Testis (tissue), 3 donors: ENCODE data around the gene OTOS. TPM values are rescaled to one million over a fixed set of nuclear protein-coding genes. Genes with fewer than 3 reads are reported as not detected.

Source experiments
- DNase-seq: peaks from one replicate; pipeline ENCODE4 v3.0.0-alpha.2; 2019
- H3K27ac ChIP-seq, 2 donors: fragments of 200-600 bp; sonication (generic); one replicate each; pipeline ENCODE4 v1.5.1; 2019
- H3K27me3 ChIP-seq: fragments of 200-600 bp; sonication (generic); one replicate; pipeline ENCODE4 v1.5.1; 2019
- H3K36me3 ChIP-seq: fragments of 200-600 bp; sonication (generic); one replicate; pipeline ENCODE4 v1.5.1; 2017; ENCODE audit warnings: low read depth; ENCODE audit errors: missing control alignments
- H3K4me1 ChIP-seq: fragments of 200-600 bp; sonication (generic); one replicate; pipeline ENCODE4 v1.5.1; 2019
- H3K4me3 ChIP-seq, 2 donors: fragments of 200-600 bp; sonication (generic); one replicate each; pipeline ENCODE4 v1.5.1; 2017 to 2019
- H3K9me3 ChIP-seq: fragments of 200-600 bp; sonication (generic); one replicate; pipeline ENCODE4 v1.5.1; 2017
- CTCF ChIP-seq, 3 experiments: fragments of 450-650 bp in 2 of 3; fragments of 200-600 bp in 1 of 3; sonication (generic) in 1 of 3; IDR thresholded peaks; one replicate each; pipeline ENCODE4 v1.5.1; 2016 to 2019; ENCODE audit warnings: antibody characterized with exemption in 3 of 3, mild to moderate bottlenecking in 2 of 3, moderate library complexity in 1 of 3
- POLR2A ChIP-seq: fragments of 450-650 bp; IDR thresholded peaks from one replicate; pipeline ENCODE4 v1.6.1; 2017; ENCODE audit warnings: antibody characterized with exemption, mild to moderate bottlenecking, moderate library complexity
- WGBS, 2 donors: methylation state at CpG; one replicate each; pipeline ENCODE4 v1.1.5; 2018; 5-methylcytosine and 5-hydroxymethylcytosine counted together
- intact Hi-C: fragments of 100-400 bp; cut with DNase I; formaldehyde crosslinking; loops from one replicate; pipeline ENCODE4 v1.15.1; 2023; ENCODE audit warnings: low total_unique reads
- polyA plus RNA-seq: library from polyadenylated mRNA; stranded (reverse); fragments of 350-450 nt; fragmentation: Illumina TruSeq; extraction: RNeasy Lipid Tissue Mini Kit (QIAGEN cat#74804); gene quantifications from one replicate; pipeline ENCODE4 v1.2.3, GENCODE V29; 2014; ENCODE audit warnings: low read depth, low replicate concordance; ENCODE audit not compliant: insufficient read depth
- total RNA-seq, 2 donors: library from RNA; depleted of rRNA; stranded (reverse); fragments of >200 nt; gene quantifications; one replicate each; pipeline ENCODE4 v1.2.3, GENCODE V29; 2016

Gene OTOS
- total and polyA plus RNA-seq, 3 donors from 2014 or later, result 1.2 to 1.5 TPM; not detected in 1

DNA sequence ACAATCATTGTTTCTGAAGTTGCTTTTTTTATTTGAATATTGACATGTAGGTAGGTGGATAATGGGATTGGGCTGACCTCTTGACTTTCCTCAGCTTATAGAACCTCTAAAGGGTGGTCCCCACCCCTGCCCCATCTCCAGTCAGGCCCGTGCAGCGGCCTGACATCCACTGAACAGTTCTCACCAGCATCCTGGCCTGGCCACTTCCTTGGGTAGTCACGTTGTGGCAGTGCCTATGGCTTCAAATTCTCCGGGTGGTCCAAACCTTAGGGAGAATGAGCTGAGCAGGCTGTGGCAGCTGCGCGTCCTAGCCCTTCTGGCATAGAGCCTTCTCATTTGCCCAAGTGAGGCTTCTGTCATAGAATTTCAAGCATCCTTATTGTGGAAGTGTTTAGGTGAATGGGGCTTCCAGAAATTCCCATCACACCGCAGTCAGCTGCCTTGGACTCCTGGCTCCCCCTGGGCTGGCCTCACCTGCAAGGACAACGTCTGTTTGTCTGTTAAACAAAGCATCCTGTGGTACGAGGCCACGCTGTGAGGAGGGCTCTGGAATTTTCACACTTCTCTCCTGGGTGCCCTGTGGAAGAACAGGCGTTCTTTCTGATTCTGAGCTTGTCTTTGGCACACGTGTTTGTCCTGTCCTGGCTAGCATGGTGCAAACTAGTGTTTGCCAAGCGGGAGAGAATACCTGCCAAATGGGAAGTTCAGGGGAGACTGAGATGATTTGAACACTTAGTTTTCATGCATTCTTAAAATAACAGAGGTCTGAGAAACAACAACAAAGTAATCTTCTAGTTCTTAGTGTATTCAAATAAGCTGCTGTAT is 31.8 kb upstream of the OTOS start:
- Histone ChIP-seq H3K27ac (no peak overlapping the region), H3K36me3 (no peaks in the 10 kb centered on the region), H3K27me3 (no peaks in the 10 kb centered on the region), H3K4me3 (no peak overlapping the region), H3K9me3 (no peaks in the 10 kb centered on the region), H3K4me1 (no peaks in the 10 kb centered on the region)
- no peak for TF ChIP-seq POLR2A
- TF ChIP-seq CTCF (IDR thresholded peaks at IDR 0.05), result no peak
- DNase-seq, result no peak
- WGBS, 2 donors, result 82 to 86% methylated on average over 13 of the region's 13 CpGs
- intact Hi-C loops, result no loop called here

- 67 to 79% methylated on average over 3 of the region's 3 CpGs for WGBS, 2 donors
These were observed 30.4 kb upstream of the OTOS start for GRCh38 chr2:240170883-240171282.

DNA sequence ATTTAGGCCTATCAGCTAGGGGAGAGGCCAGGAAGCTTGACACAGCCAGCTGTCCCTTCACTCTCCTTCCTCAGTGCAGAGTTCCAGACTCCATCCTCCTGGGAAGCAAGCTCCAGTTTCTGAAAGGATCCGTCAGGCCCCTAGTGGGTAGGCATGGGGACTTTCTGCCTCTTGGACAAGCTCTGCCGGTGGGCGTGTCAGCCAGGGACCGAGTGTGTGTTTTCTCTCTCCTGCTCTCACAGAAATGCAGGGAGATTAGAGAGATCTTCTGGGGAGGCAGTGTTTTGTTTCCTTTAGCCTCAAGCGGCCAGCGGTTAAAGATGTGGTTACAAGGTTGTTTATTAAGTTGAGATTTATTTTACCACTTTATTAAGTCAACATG is 29.9 kb upstream of the OTOS start:
- H3K27ac ChIP-seq, result no peak overlapping the region
- no peaks in the 10 kb centered on the region for H3K9me3 ChIP-seq
- intact Hi-C loops, result no loop called here
- no peak for DNase-seq
- no peaks in the 10 kb centered on the region for H3K36me3 ChIP-seq
- TF ChIP-seq POLR2A, result no peak
- no peak for TF ChIP-seq CTCF (IDR thresholded peaks at IDR 0.05)
- H3K4me3 ChIP-seq, result no peak overlapping the region
- WGBS, 2 donors, result 32 to 45% methylated on average over 6 of the region's 6 CpGs
- no peaks in the 10 kb centered on the region for H3K4me1 ChIP-seq
- H3K27me3 ChIP-seq, result no peaks in the 10 kb centered on the region

More at GRCh38 chr2:240170883-240171282, 30.4 kb upstream of the OTOS start:
- intact Hi-C loops, result no loop called here
- TF ChIP-seq CTCF (IDR thresholded peaks at IDR 0.05), result no peak
- TF ChIP-seq POLR2A, result no peak
- Histone ChIP-seq H3K27ac (no peak overlapping the region), H3K4me1 (no peaks in the 10 kb centered on the region), H3K4me3 (no peak overlapping the region), H3K27me3 (no peaks in the 10 kb centered on the region), H3K36me3 (no peaks in the 10 kb centered on the region), H3K9me3 (no peaks in the 10 kb centered on the region)
- DNase-seq, result no peak

GRCh38 chr2:240169486-240170353 is 29.3 kb upstream of the OTOS start:
- TF ChIP-seq POLR2A, result no peak
- TF ChIP-seq CTCF (IDR thresholded peaks at IDR 0.05), result no peak
- no peaks in the 10 kb centered on the region for H3K36me3 ChIP-seq
- 83 to 85% methylated on average over 8 to 15 of the region's 15 CpGs for WGBS, 2 donors
- no peaks in the 10 kb centered on the region for H3K9me3 ChIP-seq
- intact Hi-C loops, result no loop called here
- H3K27ac ChIP-seq, result no peak overlapping the region
- no peak overlapping the region for H3K4me3 ChIP-seq
- H3K27me3 ChIP-seq, result no peaks in the 10 kb centered on the region
- H3K4me1 ChIP-seq, result no peaks in the 10 kb centered on the region
- no peak for DNase-seq
